NCI-H187 treated with DMSO at 0.1 percent for 48 hours (cell line): ENCODE measurements around the gene PDCD7.
"Not testable (repeated sequence)": the region's sequence is repeated elsewhere in the genome, so short reads cannot be mapped to it uniquely, and the experiment has no call there.

Experiments
- DNase-seq: peaks from one replicate; lab custom pipeline; 2025; lab: John Stamatoyannopoulos, UW

PDCD7 gene

GRCh38 chr15:65115542-65115941, 18.1 kb downstream of the PDCD7 start:
- DNase-seq, result no peak

GRCh38 chr15:65115086-65115485, 18.5 kb downstream of the PDCD7 start, which contains the start of gene UBAP1L:
Gene UBAP1L (minus strand): TSS chr15:65115200. CDS start chr15:65106215, 8,985 bp downstream.
- no peak for DNase-seq

GRCh38 chr15:65110676-65111292, 22.8 kb downstream of the PDCD7 start:
- DNase-seq, result no peak

GRCh38 chr15:65106011-65106590, 27.5 kb downstream of the PDCD7 start:
- no peak for DNase-seq

- no peak for DNase-seq
Measured at GRCh38 chr15:65105038-65105437, 28.6 kb downstream of the PDCD7 start.

- DNase-seq, result no peak
Measured at GRCh38 chr15:65102912-65103311, 30.7 kb downstream of the PDCD7 start.

GRCh38 chr15:65101891-65102708, 31.5 kb downstream of the PDCD7 start:
- DNase-seq, result no peak

- no peak for DNase-seq
Measured at GRCh38 chr15:65101411-65101890, 32.2 kb downstream of the PDCD7 start.

- DNase-seq, result no peak
Measured at GRCh38 chr15:65100442-65100841, 33.2 kb downstream of the PDCD7 start.

- not testable (repeated sequence) for DNase-seq
Measured at GRCh38 chr15:65099801-65100200, 33.8 kb downstream of the PDCD7 start.

GRCh38 chr15:65099336-65099735, 34.3 kb downstream of the PDCD7 start:
- DNase-seq, result no peak

- DNase-seq, result no peak
Measured at GRCh38 chr15:65097651-65098263, 35.9 kb downstream of the PDCD7 start.

- no peak for DNase-seq
Measured at GRCh38 chr15:65096481-65097385, 36.9 kb downstream of the PDCD7 start.

- DNase-seq, result no peak
Measured at GRCh38 chr15:65095747-65096104, 37.9 kb downstream of the PDCD7 start.

- DNase-seq, result no peak
Measured at GRCh38 chr15:65095011-65095746, 38.4 kb downstream of the PDCD7 start.

GRCh38 chr15:65094294-65094995, 39.2 kb downstream of the PDCD7 start:
- DNase-seq, result no peak

- DNase-seq, result not testable (repeated sequence)
Measured at GRCh38 chr15:65093793-65094170, 39.8 kb downstream of the PDCD7 start.

- no peak for DNase-seq
Measured at GRCh38 chr15:65092911-65093792, 40.5 kb downstream of the PDCD7 start.
